ENCODE results near the gene LDB2.

LDB2 gene

DNA sequence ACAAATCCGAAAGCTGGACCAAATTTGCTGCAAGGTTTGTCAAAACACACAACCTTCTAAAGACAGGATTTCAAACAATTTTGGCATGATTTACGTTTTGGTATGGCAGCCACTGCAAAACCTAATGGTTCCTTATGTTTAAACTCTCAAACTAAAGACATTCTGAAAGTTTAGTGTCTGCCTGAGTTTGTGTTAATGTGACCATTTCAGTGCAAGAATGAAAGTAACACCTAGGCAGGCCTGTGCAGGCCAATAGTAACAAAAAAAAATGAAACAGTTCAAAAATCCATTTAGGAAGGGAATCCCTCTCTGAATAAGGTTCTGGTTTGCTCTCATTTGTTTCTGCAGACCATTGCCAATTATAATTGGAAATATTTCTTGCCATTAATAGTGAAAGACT is 1.9 kb upstream of the LDB2 start:
- no peak overlapping the region for H3K27ac Mint-ChIP-seq
- peaks cover 12% of the 10 kb centered on the region for H3K4me1 Mint-ChIP-seq
- CTCF ChIA-PET: no interaction called here
- H3K9me3 Mint-ChIP-seq: no peaks in the 10 kb centered on the region
- H3K36me3 Mint-ChIP-seq: no peaks in the 10 kb centered on the region
- no peak overlapping the region for H3K4me3 Mint-ChIP-seq
- peaks cover 28% of the 10 kb centered on the region for H3K27me3 Mint-ChIP-seq
- DNase-seq: no peak

DNA sequence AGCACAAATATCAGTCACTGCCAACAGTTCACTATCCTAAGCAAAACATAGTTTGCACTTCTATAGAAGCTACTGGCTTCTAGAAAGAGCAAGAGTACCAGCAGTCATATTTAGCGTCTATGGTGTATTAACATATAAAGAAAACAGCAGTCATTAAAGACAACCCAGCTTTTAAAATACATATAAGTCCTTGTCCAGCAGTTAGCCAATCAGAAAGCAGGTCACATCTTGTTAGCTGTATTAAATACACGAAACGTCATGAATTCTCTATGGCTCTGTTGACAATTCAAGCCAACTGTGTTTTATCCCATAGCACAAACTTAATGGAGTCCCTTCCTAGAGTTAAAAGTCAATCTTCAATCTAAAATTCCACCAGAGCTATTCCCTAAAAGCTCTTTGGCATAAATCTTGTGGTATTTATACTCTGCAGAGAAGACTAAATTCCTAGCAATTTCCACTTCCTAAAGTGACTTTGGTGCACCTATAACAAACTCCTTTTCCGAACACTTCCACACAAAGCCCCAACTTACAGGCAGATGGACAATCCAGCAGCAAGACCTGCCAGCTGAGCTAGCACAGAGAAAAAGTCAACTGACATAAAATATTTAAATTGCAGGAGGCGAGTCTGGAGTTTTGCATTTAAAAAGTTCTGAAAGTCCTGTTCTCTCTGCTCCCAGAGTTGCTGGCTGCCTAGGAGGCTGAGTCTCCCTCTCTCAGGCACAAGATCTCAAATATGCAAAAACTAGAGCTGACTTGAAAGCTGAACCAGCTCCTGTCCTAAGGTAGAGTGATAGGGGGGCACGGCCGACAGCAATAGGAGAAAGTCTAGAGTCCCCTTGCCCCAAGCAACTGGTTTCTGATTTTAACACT is 1.3 kb downstream of the LDB2 start:
- H3K27me3 Mint-ChIP-seq: peaks cover 29% of the 10 kb centered on the region
- peaks cover 35% of the 10 kb centered on the region for H3K4me1 Mint-ChIP-seq
- CTCF ChIA-PET: interaction anchor here (1.0 to 1.9 kb wide), 3 partner anchors 15 to 551 kb away, joined by 3 to 6 read pairs (median 5); no protein-coding TSS in a partner anchor
- H3K27ac Mint-ChIP-seq: no peak overlapping the region
- DNase-seq: no peak
- H3K9me3 Mint-ChIP-seq: no peaks in the 10 kb centered on the region
- H3K36me3 Mint-ChIP-seq: no peaks in the 10 kb centered on the region
- no peak overlapping the region for H3K4me3 Mint-ChIP-seq

DNA sequence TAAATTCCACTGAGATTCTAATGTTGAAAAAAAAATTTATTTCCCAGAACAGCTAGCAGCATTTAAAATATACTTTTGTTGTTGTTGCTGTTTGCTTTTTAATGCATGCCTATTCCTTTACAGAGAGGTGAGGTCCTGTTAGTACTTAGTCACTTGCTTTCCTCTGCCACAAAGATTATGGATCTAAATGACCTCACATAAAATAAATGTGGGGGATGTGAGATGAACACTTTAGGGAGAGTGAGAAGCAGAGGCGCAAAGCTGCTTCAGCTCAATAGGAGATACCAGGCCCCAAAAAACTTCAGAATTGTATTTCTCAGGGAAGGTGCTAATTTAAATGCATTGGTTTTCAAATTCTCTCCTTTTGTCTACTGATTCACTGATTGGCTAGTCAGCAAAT is 4.0 kb downstream of the LDB2 start:
- Mint-ChIP-seq H3K27me3 (peaks cover 29% of the 10 kb centered on the region), H3K4me1 (peaks cover 60% of the 10 kb centered on the region), H3K36me3 (no peaks in the 10 kb centered on the region), H3K4me3 (no peak overlapping the region), H3K27ac (no peak overlapping the region), H3K9me3 (no peaks in the 10 kb centered on the region)
- no peak for DNase-seq
- CTCF ChIA-PET: interaction anchor here (1.6 kb wide), 1 partner anchor 22 kb away, joined by 10 read pairs; no protein-coding TSS in a partner anchor

DNA sequence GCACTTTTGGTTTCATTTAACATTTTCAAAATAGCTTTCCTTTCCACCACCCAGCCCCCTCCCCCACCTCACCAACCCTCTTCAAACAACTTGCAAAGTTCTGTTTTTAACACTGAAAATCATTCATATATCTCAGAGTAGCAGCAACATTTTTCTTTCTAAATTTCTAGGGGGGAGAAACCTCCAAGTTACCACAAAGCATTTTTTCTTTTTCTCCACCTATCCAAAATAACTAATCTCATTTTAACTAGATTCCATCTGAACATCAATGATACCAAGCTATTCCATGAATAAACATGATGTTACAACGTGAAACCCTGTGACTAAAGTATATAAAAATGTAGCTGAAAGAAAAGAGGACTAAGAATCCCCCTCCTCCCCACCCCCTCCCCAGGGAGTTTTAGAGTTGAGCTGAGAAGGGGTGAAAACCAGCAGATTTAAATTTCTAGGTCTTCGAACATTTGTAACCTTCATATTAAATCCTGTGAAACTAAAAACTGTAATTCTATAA is 5.2 kb downstream of the LDB2 start:
- Mint-ChIP-seq H3K4me1 (peaks cover 57% of the 10 kb centered on the region), H3K4me3 (peak overlapping the region; percentile 44), H3K27ac (peak overlapping the region; percentile 77), H3K9me3 (no peaks in the 10 kb centered on the region), H3K27me3 (peaks cover 21% of the 10 kb centered on the region), H3K36me3 (no peaks in the 10 kb centered on the region)
- DNase-seq: peak; percentile 34
- CTCF ChIA-PET: interaction anchor here (0.9 to 1.6 kb wide), 2 partner anchors 24 to 76 kb away, joined by 3 to 10 read pairs; no protein-coding TSS in a partner anchor

DNA sequence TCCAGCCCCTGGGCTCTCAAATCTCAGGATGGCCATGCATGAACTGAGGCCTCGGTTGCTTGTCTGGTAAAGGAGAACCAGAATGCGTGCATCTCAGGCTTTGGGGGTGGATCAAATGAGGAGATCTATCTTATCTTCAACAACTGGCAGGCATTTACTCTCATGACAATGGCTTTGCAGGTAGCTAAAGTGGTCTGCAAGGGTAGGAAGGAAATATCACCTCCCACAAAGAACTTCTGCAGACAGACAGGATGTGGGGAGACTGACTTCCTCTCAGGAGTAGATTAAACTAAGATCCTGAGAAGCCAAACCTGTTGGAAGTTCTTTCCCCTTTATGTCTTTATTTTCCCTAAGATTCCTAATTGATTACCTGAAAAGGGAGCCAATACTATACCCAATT is 7.8 kb downstream of the LDB2 start:
- peak; percentile 20 for DNase-seq
- CTCF ChIA-PET: interaction anchor here (1.0 kb wide), 1 partner anchor 26 kb away, joined by 3 read pairs; no protein-coding TSS in a partner anchor
- Mint-ChIP-seq H3K36me3 (no peaks in the 10 kb centered on the region), H3K4me3 (no peak overlapping the region), H3K9me3 (no peaks in the 10 kb centered on the region), H3K4me1 (peaks cover 54% of the 10 kb centered on the region), H3K27me3 (peaks cover 4% of the 10 kb centered on the region), H3K27ac (no peak overlapping the region)

DNA sequence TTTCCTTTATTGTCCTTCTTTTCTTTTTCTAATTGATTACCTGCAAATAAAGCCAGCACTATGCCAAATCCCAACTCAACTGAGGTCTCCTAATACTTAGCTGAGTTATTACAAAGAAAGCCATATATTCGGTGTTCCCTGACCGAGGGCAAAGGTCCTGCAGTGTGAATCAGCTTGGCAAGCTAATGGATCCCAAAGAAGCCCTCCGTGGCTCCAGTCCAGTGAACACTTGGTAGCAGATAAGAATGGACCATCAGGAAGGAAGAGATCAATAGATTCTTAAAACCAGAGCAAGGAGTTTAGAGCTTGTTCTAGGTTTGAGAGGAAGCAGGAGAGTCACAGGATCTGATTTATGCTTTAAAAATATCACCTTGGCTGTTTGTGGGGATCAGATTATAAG is 8.5 kb downstream of the LDB2 start:
- Mint-ChIP-seq H3K36me3 (no peaks in the 10 kb centered on the region), H3K9me3 (no peaks in the 10 kb centered on the region), H3K4me3 (no peak overlapping the region), H3K4me1 (peaks cover 54% of the 10 kb centered on the region), H3K27ac (no peak overlapping the region), H3K27me3 (no peaks in the 10 kb centered on the region)
- CTCF ChIA-PET: no interaction called here
- no peak for DNase-seq

DNA sequence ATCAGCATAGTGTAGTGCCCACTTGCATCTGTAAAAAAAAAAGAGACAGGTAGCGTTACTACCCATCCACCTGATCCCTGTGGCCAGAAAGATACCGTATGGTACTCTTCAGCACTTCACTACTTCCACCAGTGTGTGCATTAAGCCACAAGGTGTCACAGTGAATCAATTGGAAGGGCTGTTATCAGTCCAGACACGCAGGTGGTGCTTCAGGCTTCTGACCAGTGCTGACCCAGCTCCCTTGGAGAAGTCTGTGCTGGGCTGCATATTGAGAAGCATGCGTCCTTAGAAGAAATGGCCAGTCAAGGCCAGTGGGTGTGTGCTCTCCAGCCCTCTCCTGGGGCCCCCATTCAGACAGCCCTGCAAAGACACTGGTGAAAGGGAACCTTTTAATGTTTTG is 10.6 kb downstream of the LDB2 start:
- Mint-ChIP-seq H3K27ac (no peak overlapping the region), H3K4me3 (no peak overlapping the region), H3K4me1 (peaks cover 39% of the 10 kb centered on the region), H3K9me3 (no peaks in the 10 kb centered on the region), H3K27me3 (peaks cover 4% of the 10 kb centered on the region), H3K36me3 (no peaks in the 10 kb centered on the region)
- CTCF ChIA-PET: interaction anchor here (3.2 kb wide), 1 partner anchor 29 kb away, joined by 16 read pairs; no protein-coding TSS in a partner anchor
- no peak for DNase-seq

DNA sequence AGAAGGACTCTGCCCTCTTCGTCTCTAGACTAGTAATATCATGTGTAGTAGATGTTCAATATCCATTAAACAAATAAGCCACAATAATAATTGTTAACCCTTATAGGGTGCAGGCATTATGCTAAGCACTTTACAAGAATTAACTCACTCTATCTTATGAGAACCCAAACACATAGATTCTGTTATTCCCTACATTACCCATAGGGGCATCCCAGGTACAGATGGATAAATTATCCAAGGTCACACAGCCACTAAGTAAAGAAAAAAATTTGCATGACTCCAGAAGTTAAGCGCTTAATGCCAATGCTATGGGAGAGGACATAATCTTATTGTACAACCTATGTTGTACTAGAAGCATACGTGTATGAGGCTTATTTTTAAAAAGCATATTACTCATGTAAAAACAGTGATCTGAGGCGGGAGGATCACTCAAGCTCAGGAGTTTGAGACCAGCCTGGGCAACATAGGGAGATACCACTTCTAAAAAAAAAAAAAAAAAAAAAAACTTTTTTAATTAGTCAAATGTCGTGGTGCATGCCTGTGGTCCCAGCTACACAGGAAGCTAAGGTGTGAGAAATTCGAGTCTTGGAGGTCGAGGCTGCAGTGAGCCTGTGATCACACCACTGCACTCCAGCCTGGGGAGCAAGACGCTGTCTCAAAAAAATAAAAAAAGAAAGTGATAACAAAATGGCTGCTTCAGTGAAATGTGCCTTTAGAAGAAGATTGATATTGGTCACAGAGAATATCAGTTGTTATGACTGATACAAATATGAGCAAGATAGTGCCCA is 13.6 kb downstream of the LDB2 start:
- no peak for DNase-seq
- no peaks in the 10 kb centered on the region for H3K36me3 Mint-ChIP-seq
- peaks cover 4% of the 10 kb centered on the region for H3K27me3 Mint-ChIP-seq
- H3K4me1 Mint-ChIP-seq: peaks cover 9% of the 10 kb centered on the region
- H3K4me3 Mint-ChIP-seq: no peak overlapping the region
- peaks cover under 1% of the 10 kb centered on the region for H3K9me3 Mint-ChIP-seq
- H3K27ac Mint-ChIP-seq: no peak overlapping the region
- CTCF ChIA-PET: interaction anchor here (0.6 to 3.2 kb wide), 2 partner anchors 32 to 34 kb away, joined by 3 to 16 read pairs; no protein-coding TSS in a partner anchor

DNA sequence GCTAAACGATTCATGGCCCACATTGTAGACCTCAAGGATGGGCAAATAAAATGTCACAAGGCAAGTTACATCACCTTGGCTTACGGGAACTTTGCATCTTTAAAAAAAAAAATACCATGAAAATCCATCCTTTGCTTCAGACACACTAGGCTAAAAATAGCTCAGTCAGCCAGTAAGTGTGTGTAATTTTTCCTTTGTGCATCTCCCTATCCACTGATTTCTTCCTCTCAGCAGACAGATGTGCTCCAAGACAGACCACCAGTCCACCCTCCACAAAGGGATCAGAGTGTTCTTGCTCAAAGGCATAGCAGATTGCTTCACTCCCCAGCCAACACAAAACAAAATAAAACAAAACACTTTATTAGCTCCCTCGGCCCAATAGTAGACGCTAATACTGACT is 14.6 kb downstream of the LDB2 start:
- CTCF ChIA-PET: interaction anchor here (0.6 kb wide), 1 partner anchor 35 kb away, joined by 3 read pairs; no protein-coding TSS in a partner anchor
- H3K27me3 Mint-ChIP-seq: peaks cover 4% of the 10 kb centered on the region

DNA sequence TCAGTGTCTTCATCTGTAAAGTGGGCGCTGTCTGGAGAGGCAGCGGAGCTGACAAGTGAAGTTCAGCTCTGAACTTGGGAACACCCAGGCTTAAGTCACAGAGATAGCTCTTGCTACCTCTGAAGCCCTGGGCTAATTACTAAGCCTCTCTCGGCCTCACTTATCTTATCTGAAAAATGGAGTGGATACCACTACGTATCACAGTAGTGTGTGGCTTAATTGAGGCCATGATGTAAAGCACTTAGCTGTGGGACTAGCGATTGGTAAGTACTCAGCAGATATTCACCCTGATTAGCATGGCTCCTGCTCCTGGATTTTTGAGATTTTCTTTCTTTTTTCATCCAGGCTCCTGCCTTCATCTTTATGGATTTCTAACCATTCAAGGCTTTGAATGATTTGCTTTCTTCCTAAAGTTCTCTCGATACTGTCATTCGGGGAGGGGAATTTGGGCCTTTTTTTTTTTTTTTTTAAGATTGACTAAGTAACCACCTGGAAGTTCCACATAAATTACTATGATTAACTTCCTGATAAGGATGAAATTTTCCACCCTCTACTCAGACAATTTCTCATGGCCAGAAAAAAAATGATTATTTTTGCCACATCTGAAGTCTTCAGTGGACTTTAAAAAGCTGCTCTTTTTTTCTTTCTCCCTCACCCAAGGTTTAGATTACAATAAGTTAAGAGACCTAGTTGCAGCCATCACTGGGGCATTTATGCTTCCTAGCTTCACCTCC is 17.1 kb downstream of the LDB2 start:
- peaks cover 2% of the 10 kb centered on the region for H3K9me3 Mint-ChIP-seq
- H3K27ac Mint-ChIP-seq: no peak overlapping the region
- H3K4me1 Mint-ChIP-seq: no peaks in the 10 kb centered on the region
- H3K36me3 Mint-ChIP-seq: no peaks in the 10 kb centered on the region
- peaks cover 4% of the 10 kb centered on the region for H3K27me3 Mint-ChIP-seq
- no peak for DNase-seq
- H3K4me3 Mint-ChIP-seq: no peak overlapping the region
- CTCF ChIA-PET: interaction anchor here (0.8 kb wide), 1 partner anchor 29 kb away, joined by 3 read pairs; no protein-coding TSS in a partner anchor

More for the DNA sequence above, 14.6 kb downstream of the LDB2 start:
- DNase-seq: no peak
- Mint-ChIP-seq H3K4me1 (no peaks in the 10 kb centered on the region), H3K9me3 (peaks cover 2% of the 10 kb centered on the region), H3K4me3 (no peak overlapping the region), H3K36me3 (no peaks in the 10 kb centered on the region), H3K27ac (peak overlapping the region; percentile 53)

DNA sequence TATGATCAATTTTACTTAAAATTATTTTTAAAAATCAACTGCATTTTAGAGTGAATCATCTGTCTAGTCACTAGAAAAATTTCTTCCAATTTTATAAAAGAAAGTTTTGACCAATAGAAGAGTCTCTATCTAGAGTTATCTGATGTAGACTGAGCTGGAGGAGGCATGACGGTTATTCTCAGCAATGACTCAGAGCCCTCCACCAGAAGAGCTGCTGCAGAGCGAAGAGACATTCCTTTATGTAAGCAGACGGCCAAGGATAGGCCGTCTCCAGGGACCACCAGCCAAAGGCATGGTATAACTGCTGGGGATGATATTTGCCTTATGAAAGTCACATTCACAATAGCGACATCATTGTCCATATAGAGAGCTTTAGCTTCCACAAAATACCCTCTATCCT is 23.0 kb downstream of the LDB2 start:
- H3K27me3 Mint-ChIP-seq: no peaks in the 10 kb centered on the region
- no peaks in the 10 kb centered on the region for H3K4me1 Mint-ChIP-seq
- H3K36me3 Mint-ChIP-seq: no peaks in the 10 kb centered on the region
- CTCF ChIA-PET: no interaction called here
- H3K27ac Mint-ChIP-seq: no peak overlapping the region
- H3K9me3 Mint-ChIP-seq: peaks cover 2% of the 10 kb centered on the region
- DNase-seq: no peak
- H3K4me3 Mint-ChIP-seq: no peak overlapping the region

DNA sequence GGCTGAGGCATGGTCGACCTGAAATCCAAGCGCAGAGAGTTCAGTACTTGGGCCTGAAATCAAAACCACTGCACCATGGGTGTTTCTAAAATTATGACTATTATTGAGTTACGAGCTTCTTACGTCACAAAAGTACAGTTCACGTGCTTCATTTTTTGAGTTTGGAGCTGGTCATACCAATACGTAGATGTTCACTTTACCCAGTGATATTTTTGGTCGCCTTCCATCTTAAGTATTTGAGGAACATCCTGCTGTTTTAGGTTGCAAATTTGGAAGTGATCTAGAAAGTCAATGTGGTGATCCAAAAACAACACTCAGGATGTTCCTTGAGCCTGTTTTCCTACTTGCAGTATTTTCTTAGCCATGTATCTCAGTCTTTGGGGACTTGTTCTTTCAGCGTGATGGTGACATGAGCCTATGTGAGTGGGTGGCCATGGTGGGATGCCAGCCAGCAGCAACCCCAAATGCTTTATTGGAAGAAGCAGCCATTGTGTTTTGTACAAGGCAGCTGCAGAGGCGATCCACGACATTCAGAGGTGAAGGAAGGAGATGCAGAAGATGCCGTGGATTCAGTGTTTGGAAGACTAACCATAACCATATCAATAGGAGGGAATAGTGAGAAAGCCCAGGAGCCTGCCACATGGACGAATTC is 28.7 kb downstream of the LDB2 start:
- CTCF ChIA-PET: no interaction called here
- H3K9me3 Mint-ChIP-seq: no peaks in the 10 kb centered on the region
- H3K4me1 Mint-ChIP-seq: no peaks in the 10 kb centered on the region
- no peaks in the 10 kb centered on the region for H3K27me3 Mint-ChIP-seq
- H3K4me3 Mint-ChIP-seq: no peak overlapping the region
- H3K36me3 Mint-ChIP-seq: no peaks in the 10 kb centered on the region
- DNase-seq: no peak
- no peak overlapping the region for H3K27ac Mint-ChIP-seq

DNA sequence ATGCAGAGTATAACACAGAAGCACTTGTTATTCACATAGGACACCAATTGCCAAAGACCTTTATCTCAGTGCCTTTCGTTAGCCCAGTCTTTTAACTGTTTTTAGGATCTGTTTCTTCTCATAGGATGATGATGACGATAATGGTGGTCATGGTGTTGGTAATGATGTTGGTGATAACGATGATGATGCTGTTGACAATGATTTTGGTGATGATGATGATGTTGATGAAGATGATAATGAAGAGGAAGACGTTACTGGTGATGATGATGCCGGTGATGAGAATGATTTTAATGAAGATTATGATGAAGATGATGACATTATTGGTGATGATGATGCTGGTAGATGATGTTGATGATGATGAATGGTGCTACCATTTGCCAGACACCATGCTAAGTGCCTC is 29.8 kb downstream of the LDB2 start:
- Mint-ChIP-seq H3K36me3 (no peaks in the 10 kb centered on the region), H3K4me3 (no peak overlapping the region), H3K27ac (no peak overlapping the region), H3K27me3 (no peaks in the 10 kb centered on the region), H3K9me3 (no peaks in the 10 kb centered on the region), H3K4me1 (no peaks in the 10 kb centered on the region)
- DNase-seq: no peak
- CTCF ChIA-PET: no interaction called here
